HL-60 (cell line): ENCODE measurements around the gene ARFIP2.
A peak's percentile ranks its signal among the peaks of the same experiment; 100 is the strongest.

Source experiments
- CTCF ChIP-seq: IDR thresholded peaks from one replicate; pipeline ENCODE4 v1.5.1; 2011; ENCODE audit warnings: low read length, control low read depth, inconsistent platforms; ENCODE audit not compliant: insufficient read depth
- GABPA ChIP-seq: IDR thresholded peaks from 2 replicates; pipeline ENCODE4 v1.6.1; 2012; ENCODE audit warnings: low read depth
- POLR2AphosphoS5 ChIP-seq: IDR thresholded peaks from 2 replicates; pipeline ENCODE4 v1.6.1; 2012; ENCODE audit warnings: low read depth

- TF ChIP-seq GABPA (no peak), CTCF (peak; percentile 81), POLR2AphosphoS5 (no peak)
Measured at GRCh38 chr11:6505577-6506240, 24.6 kb upstream of the ARFIP2 start.
